Measurements from ENCODE around the gene GSC2.

DNA sequence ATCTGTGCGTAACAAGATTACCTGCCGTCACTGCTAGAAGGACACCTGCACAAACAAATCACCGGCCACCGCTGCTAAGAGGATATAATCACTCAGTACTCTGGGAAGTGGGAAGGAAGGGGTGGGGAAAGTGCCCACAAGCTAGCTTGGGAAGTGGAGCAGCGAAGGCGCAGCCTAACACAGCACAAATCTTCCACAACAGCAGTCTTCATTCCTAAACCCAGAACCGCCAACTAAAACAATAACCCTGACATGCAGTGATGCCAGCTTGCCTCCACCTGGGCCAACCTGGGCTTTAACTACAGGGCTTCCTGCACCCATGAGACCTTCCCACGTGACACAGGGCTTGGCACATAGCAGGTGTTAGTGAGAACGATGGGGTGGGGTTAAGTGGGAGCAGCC, 33.0 kb downstream of the GSC2 start:
- TF ChIP-seq FOXP2 (optimal IDR thresholded peaks at IDR 0.05; ENCODE audit: control extremely low read depth, extremely low read length, insufficient read depth) (no peak), POLR2AphosphoS5 (IDR thresholded peaks at IDR 0.05; ENCODE audit: borderline replicate concordance, low read depth, low read length) (no peak), EZH2 (IDR thresholded peaks at IDR 0.05) (no peak)
